Psoas muscle (tissue), 8 donors: ENCODE results near the gene MSMP. TPM values are rescaled to one million over a fixed set of nuclear protein-coding genes. Genes with fewer than 3 reads are reported as not detected.

Source experiments
- ATAC-seq, 4 donors: fragments of 200-7000 bp; cut with Tn5 transposase; one replicate each; pipeline ENCODE4 v1.9.1; 2020; ENCODE audit warnings: moderate library complexity in 3 of 4, mild to moderate bottlenecking in 2 of 4
- DNase-seq, 2 donors: peaks; one replicate each; pipeline ENCODE4 v3.0.0-alpha.2; 2020
- H3K27ac ChIP-seq: fragments of 200-600 bp; one replicate; pipeline ENCODE4 v1.8.0; 2022
- H3K27me3 ChIP-seq, 3 donors: fragments of 200-600 bp in 1 of 3; one replicate each; pipeline versions ENCODE4 v1.6.1 to v1.8.0; 2013 to 2022; ENCODE audit warnings: low read length in 2 of 3, mild to moderate bottlenecking in 2 of 3, moderate library complexity in 1 of 3; ENCODE audit not compliant: insufficient read depth in 3 of 3
- H3K36me3 ChIP-seq, 2 donors: fragments of 200-600 bp in 1 of 2; one replicate each; pipeline versions ENCODE4 v1.6.1 to v1.8.0; 2013 to 2022; ENCODE audit warnings: low read depth in 1 of 2, mild to moderate bottlenecking in 1 of 2, moderate library complexity in 1 of 2; ENCODE audit not compliant: insufficient read depth in 1 of 2
- H3K4me1 ChIP-seq: fragments of 200-600 bp; one replicate; pipeline ENCODE4 v1.8.0; 2022
- H3K4me3 ChIP-seq: fragments of 200-600 bp; one replicate; pipeline ENCODE4 v1.8.0; 2022; ENCODE audit warnings: mild to moderate bottlenecking
- H3K9me3 ChIP-seq: fragments of 200-600 bp; one replicate; pipeline ENCODE4 v1.8.0; 2022
- CTCF ChIP-seq: fragments of 200-600 bp; IDR thresholded peaks from one replicate; pipeline ENCODE4 v1.8.0; 2022; ENCODE audit warnings: antibody characterized with exemption
- WGBS, 3 donors: extraction: QIAGEN DNeasy Blood & Tissue Kit; methylation state at CpG; one replicate each; pipeline versions ENCODE4 v1.1.6 to v1.1.7; 2013; 5-methylcytosine and 5-hydroxymethylcytosine counted together
- intact Hi-C, 2 donors: fragments of 100-400 bp; cut with DNase I; formaldehyde crosslinking; loops; one replicate each; pipeline versions ENCODE4 v1.11.0 to v1.14.2; 2022
- polyA plus RNA-seq, 3 donors: library from polyadenylated mRNA; stranded (reverse); fragments of 200-250 nt; gene quantifications; one replicate each; pipeline ENCODE4 v1.2.3, GENCODE V29; 2013
- total RNA-seq, 4 donors: library from RNA; stranded (reverse); fragmentation: NEBNext Ultra II Directional in 2 of 4; extraction: Animal tissue kit (Norgen Biotek cat#: 25700) in 2 of 4; gene quantifications; one replicate each; pipeline versions ENCODE4 v1.2.1 to v1.2.4, GENCODE V29; 2021 to 2023
- donor health status: healthy with polysubstance abuse.
- donor health status: DM: no; HTN: no; CAD: no; lungs with moderate emphysema.
- donor health status: Bipolar disorder and iron deficiency.
- donor health status: healthy.
- donor health status: DM: yes; HTN: yes; CAD: no.
- donor health status: DM: no; HTN: no; CAD: no.
- donor health status: DM: no; HTN: no; CAD: no.
- donor health status: DM: yes; HTN: yes; CAD: no.

MSMP gene
- total and polyA plus RNA-seq, 7 donors, result 0.16 to 1.2 TPM; not detected in 5

DNA sequence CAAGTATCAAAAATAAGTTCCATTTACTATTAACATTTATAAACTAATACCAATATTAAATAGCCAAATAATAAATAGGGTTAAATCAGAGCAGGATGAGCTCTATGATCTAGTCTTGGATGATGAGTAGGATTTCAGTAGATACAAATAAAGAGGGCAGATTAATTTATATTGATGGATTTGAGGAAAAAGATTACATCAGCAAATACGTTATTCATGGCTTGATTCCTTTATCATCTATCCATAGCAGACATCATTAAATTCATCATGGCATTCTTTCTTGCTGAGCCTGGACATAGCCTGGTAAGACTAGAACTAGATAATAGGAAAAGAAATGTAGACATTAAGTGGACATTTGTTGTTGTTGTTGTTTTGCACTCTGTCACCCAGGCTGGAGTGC, 13.4 kb upstream of the MSMP start:
- Histone ChIP-seq H3K9me3 (no peaks in the 10 kb centered on the region), H3K4me1 (peaks cover 25% of the 10 kb centered on the region), H3K4me3 (no peak overlapping the region), H3K27me3 (no peaks in the 10 kb centered on the region), H3K27ac (no peak overlapping the region), H3K36me3 (no peaks in the 10 kb centered on the region)
- intact Hi-C loops, result no loop called here
- WGBS, 3 donors, result 87 to 97% (median 93%) methylated on average over 1 of the region's 1 CpG
- DNase-seq (no peak), ATAC-seq (no peak)
- no peak for TF ChIP-seq CTCF

DNA sequence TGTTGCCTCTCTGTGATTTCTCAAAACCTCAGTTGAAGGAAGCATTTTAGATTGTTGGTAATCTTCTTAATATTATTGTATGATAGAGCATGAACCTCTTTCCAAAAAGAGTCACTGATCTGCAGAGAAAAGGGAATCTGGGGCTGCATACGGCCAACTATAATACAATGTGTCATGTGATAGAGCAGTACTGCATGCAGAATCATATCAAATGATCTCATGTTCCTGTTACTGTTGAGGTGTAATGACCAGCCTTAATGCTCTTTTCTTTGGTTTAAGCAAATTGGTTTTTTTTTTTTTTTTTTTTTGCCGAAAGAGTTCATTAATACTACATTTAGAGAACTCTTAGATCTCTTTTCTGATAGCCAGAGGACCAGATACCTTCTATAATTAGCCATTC, 12.9 kb upstream of the MSMP start:
- no peak for ATAC-seq
- WGBS, 3 donors, result 76 to 88% (median 88%) methylated on average over 2 of the region's 2 CpGs
- no peak for TF ChIP-seq CTCF
- H3K27ac ChIP-seq, result no peak overlapping the region
- peaks cover 21% of the 10 kb centered on the region for H3K4me1 ChIP-seq
- DNase-seq, result no peak
- H3K4me3 ChIP-seq, result no peak overlapping the region
- no peaks in the 10 kb centered on the region for H3K36me3 ChIP-seq
- H3K9me3 ChIP-seq, result no peaks in the 10 kb centered on the region
- no peaks in the 10 kb centered on the region for H3K27me3 ChIP-seq
- intact Hi-C loops, result no loop called here

GRCh38 chr9:35763803-35764202, 9.7 kb upstream of the MSMP start:
- Histone ChIP-seq H3K4me1 (peaks cover 3% of the 10 kb centered on the region), H3K36me3 (no peaks in the 10 kb centered on the region), H3K27ac (no peak overlapping the region), H3K27me3 (no peaks in the 10 kb centered on the region), H3K9me3 (no peaks in the 10 kb centered on the region), H3K4me3 (no peak overlapping the region)
- intact Hi-C loops, result no loop called here
- 95 to 100% (median 100%) methylated on average over 1 of the region's 1 CpG for WGBS, 3 donors
- no peak for TF ChIP-seq CTCF
- DNase-seq (no peak), ATAC-seq (no peak)

DNA sequence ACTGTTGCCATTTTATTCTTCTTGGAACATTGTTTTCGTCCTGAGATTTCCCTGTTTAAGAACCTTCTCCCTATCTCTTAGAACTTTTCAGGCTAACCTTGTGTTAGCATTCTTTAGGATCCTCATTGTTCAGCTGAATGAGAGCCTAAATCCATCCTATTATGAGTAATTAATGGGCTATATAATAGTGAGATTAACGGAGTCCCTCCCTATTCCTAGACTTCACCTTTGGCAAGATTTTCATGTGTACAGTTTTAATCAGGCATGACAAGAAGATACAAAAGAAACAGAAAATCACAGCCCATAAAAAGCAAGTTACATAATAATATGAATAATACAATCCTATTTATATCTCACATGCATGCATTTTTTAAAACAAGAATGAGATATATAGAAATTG, 9.1 kb upstream of the MSMP start:
- ATAC-seq (no peak), DNase-seq (no peak)
- intact Hi-C loops, result no loop called here
- Histone ChIP-seq H3K27me3 (no peaks in the 10 kb centered on the region), H3K36me3 (no peaks in the 10 kb centered on the region), H3K9me3 (no peaks in the 10 kb centered on the region), H3K4me1 (peaks cover 6% of the 10 kb centered on the region), H3K27ac (no peak overlapping the region), H3K4me3 (no peak overlapping the region)
- 89 to 94% (median 93%) methylated on average over 2 of the region's 2 CpGs for WGBS, 3 donors
- TF ChIP-seq CTCF, result no peak

GRCh38 chr9:35760651-35761050, 6.6 kb upstream of the MSMP start:
- WGBS, 3 donors, result 77 to 81% (median 81%) methylated on average over 2 of the region's 2 CpGs
- ATAC-seq, result no peak
- Histone ChIP-seq H3K4me3 (no peak overlapping the region), H3K27ac (no peak overlapping the region), H3K27me3 (no peaks in the 10 kb centered on the region), H3K9me3 (no peaks in the 10 kb centered on the region), H3K36me3 (peaks cover 0 to 5% of the 10 kb centered on the region in 2 donors), H3K4me1 (peaks cover 19% of the 10 kb centered on the region)
- TF ChIP-seq CTCF, result no peak
- intact Hi-C loops, result no loop called here
- DNase-seq, result no peak
